Measurements from ENCODE around the gene SLC16A5. TPM values are rescaled to one million over a fixed set of nuclear protein-coding genes. Genes with fewer than 3 reads are reported as not detected.

SLC16A5 gene
- total RNA-seq, 1 donor from 2014 or later: 7.3 TPM

DNA sequence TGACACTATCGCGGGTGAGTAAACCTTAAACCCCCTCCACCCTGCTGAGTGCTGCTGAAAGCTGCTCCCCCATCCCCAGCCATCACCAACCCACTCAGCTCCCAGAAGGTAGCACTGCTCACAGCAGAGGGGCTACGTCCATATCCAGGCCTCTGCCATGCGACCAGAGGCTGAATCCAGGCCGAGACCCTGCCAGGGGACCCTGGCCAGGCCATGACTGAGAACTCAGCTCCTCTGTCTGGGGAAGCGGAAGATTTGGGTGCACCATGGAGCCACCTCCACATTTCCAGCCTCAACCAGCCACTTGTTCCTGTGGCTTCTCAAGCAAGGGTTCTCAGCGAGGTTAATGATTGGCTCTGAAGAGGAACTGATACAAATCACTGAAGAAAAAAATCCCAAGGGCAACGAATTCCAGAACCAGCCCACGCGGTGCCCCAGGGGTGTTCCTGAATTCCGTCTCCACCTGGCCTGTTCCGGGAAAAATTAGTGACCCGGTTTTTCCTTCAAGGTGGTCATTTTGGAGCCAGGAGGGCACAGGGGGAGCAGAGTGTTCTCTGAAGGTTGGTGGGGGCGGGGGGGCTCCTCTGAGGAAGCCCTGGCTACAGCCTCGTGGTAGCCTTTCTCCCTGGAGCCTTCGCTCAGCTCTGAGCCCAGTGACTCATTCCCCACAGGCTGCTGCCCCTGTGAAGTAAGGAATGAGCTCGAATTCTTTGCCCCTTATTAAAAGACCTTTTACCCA is 9.3 kb upstream of the SLC16A5 start:
- no peaks in the 10 kb centered on the region for H3K36me3 Mint-ChIP-seq (ENCODE audit: low read depth)
- no peak overlapping the region for H3K27ac Mint-ChIP-seq (ENCODE audit: unreplicated experiment)
- H3K4me3 Mint-ChIP-seq: no peak overlapping the region
- TF ChIP-seq, protein P1, sequence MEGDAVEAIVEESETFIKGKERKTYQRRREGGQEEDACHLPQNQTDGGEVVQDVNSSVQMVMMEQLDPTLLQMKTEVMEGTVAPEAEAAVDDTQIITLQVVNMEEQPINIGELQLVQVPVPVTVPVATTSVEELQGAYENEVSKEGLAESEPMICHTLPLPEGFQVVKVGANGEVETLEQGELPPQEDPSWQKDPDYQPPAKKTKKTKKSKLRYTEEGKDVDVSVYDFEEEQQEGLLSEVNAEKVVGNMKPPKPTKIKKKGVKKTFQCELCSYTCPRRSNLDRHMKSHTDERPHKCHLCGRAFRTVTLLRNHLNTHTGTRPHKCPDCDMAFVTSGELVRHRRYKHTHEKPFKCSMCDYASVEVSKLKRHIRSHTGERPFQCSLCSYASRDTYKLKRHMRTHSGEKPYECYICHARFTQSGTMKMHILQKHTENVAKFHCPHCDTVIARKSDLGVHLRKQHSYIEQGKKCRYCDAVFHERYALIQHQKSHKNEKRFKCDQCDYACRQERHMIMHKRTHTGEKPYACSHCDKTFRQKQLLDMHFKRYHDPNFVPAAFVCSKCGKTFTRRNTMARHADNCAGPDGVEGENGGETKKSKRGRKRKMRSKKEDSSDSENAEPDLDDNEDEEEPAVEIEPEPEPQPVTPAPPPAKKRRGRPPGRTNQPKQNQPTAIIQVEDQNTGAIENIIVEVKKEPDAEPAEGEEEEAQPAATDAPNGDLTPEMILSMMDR (conservative IDR thresholded peaks at IDR 0.05): no peak
- DNase-seq (ENCODE audit: low read depth, low spot score): no peak
- no peaks in the 10 kb centered on the region for H3K9me3 Mint-ChIP-seq
- H3K27me3 Mint-ChIP-seq (ENCODE audit: low read depth): no peaks in the 10 kb centered on the region
- H3K4me1 Mint-ChIP-seq: peaks cover 19% of the 10 kb centered on the region

DNA sequence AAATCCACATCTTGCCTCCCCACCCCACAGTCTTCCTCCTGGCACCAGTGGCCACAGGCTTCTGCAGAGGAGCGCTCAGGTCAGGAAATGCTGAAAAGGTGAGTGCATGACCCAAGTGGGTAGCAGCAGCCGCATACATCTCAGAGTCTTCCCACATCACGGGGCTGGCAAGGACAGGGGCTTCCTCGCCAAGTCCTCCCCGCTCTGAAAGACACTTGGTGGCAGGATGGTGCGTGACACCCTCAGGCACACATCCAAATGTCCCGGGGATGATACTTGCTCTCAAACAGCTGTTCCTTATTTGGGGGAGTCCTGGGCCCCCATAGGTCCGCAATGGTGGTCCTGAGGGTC is 8.8 kb upstream of the SLC16A5 start:
- Mint-ChIP-seq H3K27me3 (ENCODE audit: low read depth) (no peaks in the 10 kb centered on the region), H3K27ac (ENCODE audit: unreplicated experiment) (no peak overlapping the region), H3K9me3 (no peaks in the 10 kb centered on the region), H3K4me3 (no peak overlapping the region), H3K4me1 (peaks cover 23% of the 10 kb centered on the region), H3K36me3 (ENCODE audit: low read depth) (no peaks in the 10 kb centered on the region)
- TF ChIP-seq, protein P1 (conservative IDR thresholded peaks at IDR 0.05): no peak
- DNase-seq (ENCODE audit: low read depth, low spot score): no peak

DNA sequence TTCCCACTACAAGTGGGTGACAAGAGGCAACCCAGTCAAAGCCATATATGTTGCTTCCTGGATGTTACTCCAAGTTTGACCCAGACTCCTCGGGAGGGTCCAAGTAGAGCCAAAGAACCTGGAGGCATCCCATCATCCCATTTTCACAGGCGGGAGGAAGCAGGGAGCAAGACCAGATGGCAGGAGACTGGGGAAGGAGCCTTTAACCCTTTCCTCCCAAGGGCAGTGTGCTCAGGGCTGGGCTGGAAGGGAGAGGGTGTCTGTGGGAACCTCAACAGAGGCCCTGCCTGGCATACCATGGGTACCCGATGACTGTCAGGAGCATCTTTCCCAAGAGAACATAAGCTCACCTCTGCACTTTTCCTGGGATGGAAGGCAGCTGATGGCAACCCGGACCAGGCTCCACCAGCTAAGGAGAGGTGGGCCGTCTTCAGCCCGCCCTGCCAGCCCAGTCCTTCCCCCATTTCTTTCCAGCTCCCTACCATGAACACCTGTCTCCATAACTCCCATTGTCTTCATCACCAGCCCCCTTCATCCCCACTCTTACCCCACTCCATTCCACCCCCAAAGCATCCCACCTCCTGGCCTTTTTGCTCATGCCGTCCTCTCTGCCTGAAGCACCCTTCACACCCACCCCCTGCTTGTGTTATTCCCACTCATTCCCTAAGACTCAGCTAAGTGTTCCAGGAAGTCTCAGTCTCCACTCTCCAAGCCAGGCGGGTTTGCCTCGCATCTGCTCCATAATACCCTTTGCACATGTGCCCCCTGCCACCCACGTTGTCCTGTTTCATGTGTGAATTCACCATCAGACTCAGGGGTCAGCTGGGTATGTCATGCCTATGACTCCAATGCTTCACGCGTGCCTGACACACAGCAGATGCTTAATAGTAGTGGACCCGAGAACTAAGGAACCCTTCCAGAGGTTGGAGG is 5.9 kb upstream of the SLC16A5 start:
- peaks cover 38% of the 10 kb centered on the region for H3K4me1 Mint-ChIP-seq
- H3K9me3 Mint-ChIP-seq: no peaks in the 10 kb centered on the region
- DNase-seq (ENCODE audit: low read depth, low spot score): no peak
- H3K27me3 Mint-ChIP-seq (ENCODE audit: low read depth): peaks cover 4% of the 10 kb centered on the region
- peak overlapping the region; percentile 22 for H3K4me3 Mint-ChIP-seq
- H3K36me3 Mint-ChIP-seq (ENCODE audit: low read depth): no peaks in the 10 kb centered on the region
- H3K27ac Mint-ChIP-seq (ENCODE audit: unreplicated experiment): no peak overlapping the region
- TF ChIP-seq, protein P1 (conservative IDR thresholded peaks at IDR 0.05): no peak

DNA sequence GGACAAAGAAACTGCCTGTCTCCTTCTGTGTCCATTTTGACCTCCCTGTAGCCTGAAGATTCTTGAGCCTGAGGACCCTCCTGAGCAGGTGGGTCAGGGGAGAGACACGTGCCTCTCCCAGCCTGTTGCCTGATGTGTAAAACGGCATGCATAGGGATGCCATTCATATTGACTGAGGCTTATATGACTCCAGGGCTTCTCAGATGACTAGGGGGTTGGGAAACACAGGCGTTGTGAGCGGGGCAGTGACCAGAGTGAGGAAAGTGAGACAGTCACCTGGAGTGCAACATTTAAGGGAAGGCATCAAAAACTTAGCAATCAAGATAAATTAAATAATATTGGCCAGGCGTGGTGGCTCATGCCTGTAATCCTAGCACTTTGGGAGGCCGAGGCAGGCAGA is 5.1 kb upstream of the SLC16A5 start:
- Mint-ChIP-seq H3K4me3 (no peak overlapping the region), H3K27ac (ENCODE audit: unreplicated experiment) (no peak overlapping the region), H3K36me3 (ENCODE audit: low read depth) (no peaks in the 10 kb centered on the region), H3K27me3 (ENCODE audit: low read depth) (peaks cover 4% of the 10 kb centered on the region), H3K4me1 (peaks cover 44% of the 10 kb centered on the region), H3K9me3 (no peaks in the 10 kb centered on the region)
- TF ChIP-seq, protein P1 (conservative IDR thresholded peaks at IDR 0.05): no peak
- no peak for DNase-seq (ENCODE audit: low read depth, low spot score)

DNA sequence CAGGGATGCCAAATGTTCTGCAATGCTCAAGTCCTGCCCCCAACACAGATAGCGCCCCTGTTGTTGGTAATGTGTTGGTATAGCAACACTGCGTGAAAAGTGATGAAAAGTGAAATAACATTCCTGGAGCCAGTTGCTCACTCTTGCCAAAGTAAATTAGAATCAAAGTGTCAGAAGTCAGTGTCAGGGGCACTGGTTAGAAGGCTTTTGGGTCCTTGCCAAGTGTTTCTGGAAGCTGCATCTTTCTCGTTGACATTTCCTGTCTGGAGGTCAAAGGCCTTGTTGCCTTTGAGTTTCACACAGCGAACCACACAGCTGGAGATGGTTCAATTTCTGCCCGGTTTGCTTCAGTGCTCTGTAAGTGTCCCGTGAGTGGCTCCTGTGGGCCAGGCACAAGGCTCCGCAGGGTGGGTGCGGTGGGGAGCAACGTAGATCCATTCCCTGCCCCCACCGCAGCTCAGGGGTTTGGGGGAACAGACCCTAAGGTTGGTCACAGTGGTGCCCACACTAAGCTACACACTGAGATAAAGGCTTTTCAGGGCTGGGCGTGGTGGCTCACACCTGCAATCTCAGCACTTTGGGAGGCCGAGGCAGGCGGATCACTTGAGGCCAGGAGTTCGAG is 3.6 kb upstream of the SLC16A5 start:
- no peak overlapping the region for H3K27ac Mint-ChIP-seq (ENCODE audit: unreplicated experiment)
- no peaks in the 10 kb centered on the region for H3K36me3 Mint-ChIP-seq (ENCODE audit: low read depth)
- H3K9me3 Mint-ChIP-seq: no peaks in the 10 kb centered on the region

More for the DNA sequence above, 3.6 kb upstream of the SLC16A5 start:
- Mint-ChIP-seq H3K4me1 (peaks cover 48% of the 10 kb centered on the region), H3K4me3 (no peak overlapping the region), H3K27me3 (ENCODE audit: low read depth) (peaks cover 4% of the 10 kb centered on the region)
- no peak for DNase-seq (ENCODE audit: low read depth, low spot score)
- TF ChIP-seq, protein P1 (conservative IDR thresholded peaks at IDR 0.05): no peak
